Spleen (tissue), 7 donors: ENCODE data around the gene ODAD3.

Experiments used
- CTCF ChIP-seq, 11 experiments: fragments of 200-600 bp in 7 of 11; fragments of 450-650 bp in 4 of 11; sonication (generic) in 4 of 11; IDR thresholded peaks in 8 of 11; conservative IDR thresholded peaks in 3 of 11; 1 replicate in 7 of 11; 2 replicates in 4 of 11; pipeline versions ENCODE4 v1.4.0 to v1.8.0; 2016 to 2021; ENCODE audit warnings: antibody characterized with exemption in 11 of 11, inconsistent platforms in 4 of 11, mild to moderate bottlenecking in 1 of 11
- POLR2AphosphoS5 ChIP-seq, 3 donors: sonication (generic); formaldehyde crosslinking; IDR thresholded peaks; one replicate each; pipeline ENCODE4 v1.5.1; 2017; ENCODE audit warnings: antibody characterized with exemption in 3 of 3
- donor health status: DM: no; HTN: no; CAD: no; lungs with moderate emphysema.
- donor health status: DM: no; HTN: no; CAD: no.
- donor health status: DM: no; HTN: no; CAD: no.

DNA sequence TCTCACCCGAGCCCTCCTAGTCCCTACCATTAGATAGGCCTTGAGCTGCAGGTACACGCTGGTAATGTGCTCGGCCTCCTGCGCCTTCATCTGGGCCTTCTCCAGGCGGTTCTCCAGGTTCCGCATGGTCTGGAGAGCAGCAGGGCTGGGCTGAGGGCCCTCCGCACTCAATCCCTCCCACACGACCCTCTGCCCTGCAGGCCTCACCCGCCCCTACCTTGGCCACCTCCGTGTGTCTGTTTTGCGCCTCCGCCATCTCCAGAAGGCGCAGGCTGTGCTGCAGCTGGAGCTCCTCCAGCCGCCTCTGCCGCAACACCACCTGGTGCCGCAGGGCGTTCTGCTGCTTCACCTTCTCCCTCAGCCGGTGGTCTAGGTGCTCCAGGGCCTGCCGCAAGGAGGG is 8.3 kb downstream of the ODAD3 start:
- no peak for TF ChIP-seq CTCF (IDR thresholded peaks at IDR 0.05 in 8 of 11, conservative IDR thresholded peaks at IDR 0.05 in 3 of 11)
- no peak for TF ChIP-seq POLR2AphosphoS5 (IDR thresholded peaks at IDR 0.05)
